Activated CD8-positive, alpha-beta memory T cell treated with anti-CD3 and anti-CD28 coated beads for 4 hours (primary cell): ENCODE measurements around the gene KHDC4.

Source experiments
- DNase-seq, 2 donors: peaks; one replicate each; pipeline ENCODE4 v3.0.0-alpha.2; 2020; ENCODE audit warnings: low read depth in 2 of 2

KHDC4 gene

GRCh38 chr1:155934097-155934935, at the start of gene KHDC4:
KHDC4 (minus strand) TSS chr1:155934413; CDS start chr1:155934373, 40 bp downstream.
- peak; percentile 88 to 90 for DNase-seq

DNA sequence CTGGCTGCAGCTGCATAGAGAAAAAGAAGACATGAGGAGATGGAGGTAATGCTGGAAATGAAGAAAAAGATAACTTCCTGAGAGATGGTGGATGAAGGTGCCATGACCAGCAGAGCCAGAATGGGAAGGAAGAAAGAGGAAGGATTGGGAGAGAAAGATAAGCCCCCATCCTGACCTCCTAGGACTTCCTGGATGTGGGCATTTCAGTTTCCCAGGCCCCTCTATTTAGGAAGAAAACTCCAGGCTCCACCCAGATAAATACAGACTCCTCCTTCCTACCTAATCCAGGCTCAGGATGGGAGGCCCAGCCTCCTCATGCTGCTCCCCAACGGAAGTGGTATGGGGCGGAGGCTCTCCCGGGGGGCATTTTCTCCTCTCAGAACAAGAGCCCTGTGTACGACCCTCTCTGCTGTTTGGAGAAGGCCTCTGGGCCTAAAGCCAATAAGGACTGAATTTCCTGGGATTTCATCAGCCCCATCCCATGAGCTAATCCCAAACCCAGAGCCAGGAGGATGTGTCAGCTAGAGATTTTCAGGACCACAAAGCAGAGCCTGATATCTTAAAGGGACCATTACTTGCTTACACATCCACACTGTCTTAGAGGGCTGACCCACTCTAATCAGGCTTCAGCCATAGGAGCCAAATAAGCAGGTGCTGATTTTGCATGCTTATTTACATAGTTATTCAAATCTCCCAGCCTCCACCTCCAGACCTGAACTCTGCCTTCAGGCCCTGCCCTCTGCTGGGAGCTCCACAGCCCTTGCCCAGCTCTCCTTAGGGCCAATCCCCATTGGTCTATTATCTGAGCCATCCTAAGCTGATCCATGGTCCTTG, 49.2 kb upstream of the KHDC4 start:
- no peak for DNase-seq

- DNase-seq, result no peak
Observed at GRCh38 chr1:155982106-155982505, 47.9 kb upstream of the KHDC4 start.

DNA sequence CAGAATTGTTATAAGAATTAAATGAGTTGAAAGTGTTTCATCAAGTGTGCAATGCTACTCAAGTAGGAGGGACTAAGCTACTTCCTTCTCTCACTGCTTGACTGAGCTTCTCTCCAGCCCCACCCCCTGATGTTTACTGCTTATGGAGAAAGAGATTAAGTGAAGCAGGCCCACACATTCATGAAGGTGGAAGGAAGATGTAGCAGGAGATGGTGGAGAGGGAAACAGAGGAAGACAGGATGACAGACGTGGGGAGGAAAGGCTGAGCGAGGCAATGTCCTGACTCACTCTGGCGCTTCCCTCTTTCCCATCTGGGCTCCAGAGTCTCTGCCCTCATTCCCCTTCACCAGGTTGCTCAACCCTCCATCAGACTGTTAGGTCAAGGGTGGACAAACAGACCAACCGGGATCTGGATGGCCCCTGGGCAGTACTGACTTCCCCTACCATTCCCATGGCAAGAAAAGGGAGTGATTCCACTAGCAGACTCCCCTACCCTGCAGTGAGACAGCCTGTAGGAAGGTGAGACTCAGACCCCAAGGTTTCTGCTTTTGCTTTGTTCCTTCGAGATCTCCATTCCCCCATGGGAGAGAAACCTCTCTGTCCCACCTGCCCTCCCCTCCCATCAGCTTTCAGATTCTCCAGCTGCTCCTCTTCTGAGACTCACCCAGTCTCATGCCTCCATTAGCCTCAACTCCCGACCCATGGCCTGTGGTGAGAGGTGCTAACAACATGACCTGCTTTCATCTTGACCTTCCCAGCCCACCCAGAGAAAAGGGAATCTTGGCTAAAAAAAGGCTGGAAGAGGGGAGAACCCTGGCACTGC, 47.3 kb upstream of the KHDC4 start:
- DNase-seq, result no peak

DNA sequence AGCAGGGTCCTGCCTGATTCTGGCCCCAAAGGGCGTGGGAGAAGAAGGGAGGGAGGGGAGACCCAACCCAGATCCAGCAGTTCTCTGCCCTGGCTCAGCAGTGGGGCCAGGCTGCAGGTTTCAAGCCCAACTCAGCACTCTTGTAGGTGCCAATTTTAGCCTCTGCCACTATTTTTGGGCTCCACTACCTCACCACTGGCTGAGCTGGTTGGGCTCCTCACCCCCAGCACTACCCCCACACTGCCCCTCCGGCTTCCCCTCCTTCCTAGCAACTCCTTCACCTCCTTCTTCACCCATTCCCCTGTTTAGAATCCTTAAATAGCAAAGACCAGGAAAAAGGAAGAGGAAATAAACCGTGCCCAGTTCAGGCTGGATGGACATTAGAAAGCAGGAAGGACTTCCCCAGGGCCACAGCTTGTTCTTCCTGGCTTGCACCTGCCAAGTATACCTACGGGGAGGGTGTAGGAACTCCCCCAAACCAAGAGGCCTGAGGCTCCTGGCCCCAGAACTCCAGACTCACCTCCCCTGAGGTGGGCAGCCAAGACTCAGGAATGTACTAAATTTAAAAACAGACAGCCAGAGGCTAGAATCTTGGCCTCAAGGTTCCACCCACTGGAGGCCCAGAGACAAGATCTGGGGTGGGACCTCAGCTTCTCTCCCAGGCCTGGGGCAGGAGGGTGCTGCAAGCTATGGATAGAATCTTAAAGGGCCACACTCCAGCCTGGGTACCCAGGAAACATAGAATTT, 45.6 kb upstream of the KHDC4 start:
- no peak for DNase-seq

GRCh38 chr1:155978973-155979429, 44.8 kb upstream of the KHDC4 start:
- no peak for DNase-seq

DNA sequence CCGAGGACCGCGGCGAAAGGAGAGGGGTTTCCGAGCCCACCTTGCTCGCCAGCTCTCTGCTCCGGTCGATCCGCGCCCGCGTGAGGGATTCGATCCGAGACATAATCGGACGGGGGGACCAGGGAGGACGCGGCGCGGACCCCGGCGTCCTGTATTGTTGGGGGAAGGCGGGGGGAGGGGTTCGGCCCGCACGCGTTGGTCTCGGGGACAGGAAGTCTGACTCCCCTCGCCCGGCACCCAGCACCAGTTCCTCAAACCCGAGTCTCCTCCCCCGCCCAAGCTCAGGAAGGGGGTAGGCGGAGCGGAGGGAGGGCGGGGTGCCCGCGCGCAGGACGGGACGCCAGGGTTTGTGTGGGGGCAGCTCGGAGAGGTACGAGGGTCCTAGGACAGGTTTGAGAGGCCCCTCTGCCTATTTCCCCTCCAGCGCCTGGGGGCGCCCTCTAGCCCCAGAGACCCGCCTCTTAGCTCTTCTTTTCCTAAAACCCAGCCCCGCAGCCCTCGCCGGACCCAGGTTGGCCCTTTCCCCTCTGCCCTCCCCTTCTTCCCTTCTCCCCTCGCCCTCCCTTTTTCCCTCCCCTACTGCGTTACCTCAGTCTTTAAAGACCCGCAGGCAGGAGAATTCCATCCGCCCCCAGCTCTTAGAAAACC, 44.2 kb upstream of the KHDC4 start, which contains the start of gene ARHGEF2:
TSS of gene ARHGEF2 (minus strand) at position 223 of the 648 bp plus-strand sequence. CDS start at position 103, 120 bp downstream.
- peak; percentile 74 to 76 for DNase-seq

DNA sequence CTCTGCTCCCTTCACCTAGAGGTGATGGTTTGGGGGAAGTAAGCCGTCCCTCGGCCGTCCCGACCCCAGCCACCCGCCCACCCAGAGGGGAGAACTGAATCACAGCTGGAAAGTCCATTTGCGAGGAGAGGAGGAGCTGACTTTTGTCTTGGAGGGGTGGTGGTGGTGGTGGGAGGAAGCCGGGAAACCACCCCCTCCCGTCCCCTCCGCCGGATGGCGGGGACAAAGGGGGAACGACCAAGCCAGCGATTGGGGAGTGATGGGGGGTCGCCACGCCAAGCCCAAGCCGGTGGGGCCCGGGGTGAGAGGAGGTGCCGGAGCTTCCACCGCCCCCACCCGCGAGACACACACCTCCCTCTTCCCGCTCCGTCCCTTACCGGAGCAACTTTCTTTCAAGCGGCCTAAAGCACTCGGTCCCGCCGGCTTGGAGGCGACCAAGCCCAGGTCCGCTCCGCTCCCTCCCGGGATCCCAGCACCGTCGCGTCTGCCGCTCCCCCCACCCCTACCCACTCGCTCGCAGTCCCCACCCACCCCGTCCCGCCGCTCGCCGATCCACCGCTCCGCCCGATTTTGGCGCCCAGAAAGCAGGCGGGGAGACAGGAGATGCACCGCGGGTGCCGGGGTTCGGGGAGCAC, 43.6 kb upstream of the KHDC4 start:
- peak; percentile 62 to 67 for DNase-seq

GRCh38 chr1:155976913-155977689, 42.9 kb upstream of the KHDC4 start:
- DNase-seq, result no peak

DNA sequence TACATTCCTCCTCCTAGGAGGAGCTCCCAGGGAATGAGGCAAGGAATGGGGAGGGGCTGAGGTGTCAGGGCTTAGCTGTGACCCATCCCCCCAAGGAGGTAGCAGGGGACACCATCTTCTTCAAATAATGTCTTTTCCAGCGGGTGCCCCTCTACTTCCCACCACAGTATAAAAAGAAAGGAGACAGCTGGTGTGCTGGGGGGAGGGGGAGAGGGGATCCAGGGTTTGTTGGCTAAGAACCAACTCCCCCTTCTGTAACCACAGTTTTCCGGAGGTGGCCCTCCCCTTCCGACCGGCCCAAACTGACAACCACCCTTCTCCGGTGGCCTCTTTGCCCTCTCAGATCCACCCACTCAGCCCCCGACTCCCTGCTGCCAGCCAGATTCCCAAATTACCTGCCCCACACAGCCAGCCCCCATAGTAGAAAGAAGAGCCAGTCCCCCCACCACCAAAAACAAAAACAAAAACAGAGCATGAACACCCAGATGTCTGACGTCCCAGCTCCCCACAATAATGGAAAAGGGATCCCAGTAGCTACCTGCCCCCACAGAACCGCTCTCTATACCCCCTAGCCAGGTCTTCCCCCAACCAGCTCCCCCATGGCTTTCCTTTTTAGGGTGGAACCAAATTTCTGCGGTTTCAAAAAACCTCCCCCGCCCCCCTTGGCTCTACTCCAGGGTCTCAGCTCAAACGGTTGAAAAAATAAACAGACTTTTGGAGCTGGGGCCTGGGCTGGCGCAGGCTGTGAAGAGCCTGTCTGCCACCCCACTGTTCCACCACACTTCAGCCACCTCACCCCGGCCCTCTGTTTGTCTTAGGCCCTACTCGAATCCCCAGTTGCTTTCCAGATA, 42.1 kb upstream of the KHDC4 start:
- peak; percentile 42 to 58 for DNase-seq

DNA sequence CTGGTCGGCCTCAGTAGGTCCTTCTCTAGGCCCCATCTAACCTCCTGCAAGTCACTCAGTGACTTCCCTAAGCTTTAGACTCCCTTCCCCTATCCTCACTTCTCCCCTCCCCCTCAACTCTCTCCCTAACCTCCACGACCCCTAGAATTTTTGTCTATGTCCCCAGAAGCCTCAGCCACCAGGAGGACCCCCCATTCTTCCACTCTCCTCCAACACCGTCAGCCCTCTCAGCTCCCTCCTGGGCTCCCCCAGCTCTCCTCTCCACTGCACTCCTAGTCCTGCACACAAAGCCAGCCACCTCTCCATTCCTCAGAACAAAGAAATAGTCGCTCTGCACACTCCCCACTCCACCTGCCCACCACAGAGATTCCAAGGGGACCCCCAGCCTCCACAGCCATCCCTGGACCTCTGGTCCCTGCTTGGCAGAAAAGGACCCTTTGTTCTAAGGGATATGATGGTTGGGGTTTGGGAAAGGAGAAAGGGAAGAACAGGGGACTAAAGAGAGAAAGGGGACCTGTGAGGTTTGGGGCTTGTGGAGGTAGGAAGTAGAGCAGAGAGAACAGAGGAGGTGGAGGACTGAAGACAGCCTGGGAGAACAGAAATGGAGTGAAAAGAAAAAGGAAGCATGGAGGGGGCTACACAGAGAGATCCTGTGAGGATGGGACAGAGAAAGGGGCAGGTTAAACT, 41.3 kb upstream of the KHDC4 start:
- no peak for DNase-seq

- DNase-seq, result no peak
Observed at GRCh38 chr1:155974208-155975115, 40.2 kb upstream of the KHDC4 start.

DNA sequence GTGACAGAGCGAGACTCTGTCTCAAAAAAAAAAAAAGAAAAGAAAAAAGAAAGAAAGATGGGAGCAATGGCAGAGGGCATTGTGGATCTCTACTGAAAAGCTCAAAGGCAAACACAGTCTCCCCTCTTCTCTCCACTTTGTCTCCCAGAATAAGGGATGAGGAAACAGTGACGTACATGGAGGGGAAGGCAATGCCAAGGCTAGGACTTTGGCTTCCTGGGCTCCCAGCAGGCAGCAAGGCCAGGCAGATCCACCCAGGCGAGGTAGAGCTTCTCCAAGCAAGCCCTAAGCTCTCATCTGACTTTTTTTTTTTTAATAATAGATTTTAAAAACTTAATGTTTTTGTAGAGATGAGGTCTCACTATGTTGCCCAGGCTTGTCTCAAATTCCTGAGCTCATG, 39.5 kb upstream of the KHDC4 start:
- DNase-seq, result no peak

DNA sequence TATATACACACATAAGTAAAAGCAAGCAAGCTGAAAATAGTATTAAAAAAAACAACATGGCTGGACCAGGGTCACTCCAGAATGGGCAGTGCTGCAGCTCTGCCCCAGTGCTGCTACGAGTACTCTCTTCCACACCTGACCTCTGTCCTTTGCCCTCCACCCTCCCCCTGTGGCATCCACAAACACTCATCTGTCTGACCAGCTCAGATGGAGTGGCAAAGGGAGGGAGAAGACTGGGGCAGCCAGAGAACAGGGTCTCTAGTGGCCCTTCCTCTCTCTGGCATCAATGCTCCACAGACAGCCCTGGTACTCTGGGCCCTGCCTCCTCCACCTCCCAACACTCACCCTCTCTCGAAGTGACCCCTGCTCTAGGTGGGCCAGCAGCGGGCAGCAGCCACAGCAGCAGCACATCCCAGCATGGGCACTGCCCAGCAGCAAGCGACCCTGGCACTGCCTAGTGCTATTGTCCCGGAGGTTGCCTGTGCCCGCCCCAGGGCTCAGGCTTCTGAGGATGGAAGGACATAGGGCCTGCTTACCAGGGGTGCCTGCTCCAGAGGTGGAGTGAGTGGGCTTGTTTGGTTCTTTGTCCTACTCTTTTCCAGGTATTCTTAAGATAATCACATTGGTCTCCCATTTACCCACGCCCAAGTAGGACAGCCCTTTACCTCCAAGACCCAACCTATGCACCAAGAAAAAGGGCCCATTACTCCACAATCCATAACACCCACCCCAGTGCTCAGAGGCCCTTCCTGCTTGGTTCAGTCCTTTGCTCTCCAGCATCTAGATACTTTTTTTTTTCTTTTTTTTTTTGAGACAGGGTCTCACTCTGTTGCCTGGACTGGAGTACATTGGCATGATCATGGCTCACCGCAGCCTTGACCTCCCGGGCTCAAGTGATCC, 37.9 kb upstream of the KHDC4 start:
- DNase-seq, result no peak

DNA sequence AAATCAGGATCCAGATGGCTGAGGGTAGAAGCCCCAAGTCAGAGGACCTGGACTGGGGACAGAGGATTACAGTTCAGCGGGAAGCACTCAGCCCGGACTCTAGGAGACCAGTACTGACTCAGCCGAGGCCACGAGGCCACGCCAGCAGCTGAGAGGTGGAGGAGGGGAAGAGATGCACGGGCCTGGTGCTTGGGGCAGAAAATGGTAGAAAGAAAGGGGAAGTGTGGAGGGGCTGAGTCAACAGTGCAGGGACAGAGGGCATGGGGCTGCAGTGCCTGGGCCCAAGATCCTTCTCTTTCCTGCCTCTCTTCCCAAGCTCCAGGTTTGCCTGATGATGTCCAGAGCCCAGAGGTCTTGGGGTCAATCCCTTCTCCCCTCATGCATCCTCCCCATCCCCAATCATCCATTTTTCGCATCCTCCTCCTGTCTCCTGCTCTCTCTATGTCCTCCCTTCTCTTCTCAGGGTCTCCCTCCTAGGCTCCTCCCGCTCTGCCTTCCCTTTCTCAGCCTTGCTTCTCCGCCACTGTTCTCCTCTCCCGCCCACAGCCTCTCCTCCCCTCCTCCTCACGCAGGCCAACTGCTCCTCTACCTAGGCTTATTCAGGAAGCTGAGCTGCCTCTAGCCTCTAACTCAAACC, 36.4 kb upstream of the KHDC4 start:
- DNase-seq, result peak in 1 of 2 donors; percentile 14
